Coronary artery (tissue), 2 donors: ENCODE results near the gene ZNF670.

Source experiments
- DNase-seq: peaks from one replicate; pipeline ENCODE4 v3.0.0-alpha.2; 2017; ENCODE audit warnings: low spot score
- H3K27ac ChIP-seq, 2 donors: fragments of 200-600 bp; sonication (generic); one replicate each; pipeline ENCODE4 v1.5.1; 2016 to 2019
- H3K4me3 ChIP-seq: fragments of 200-600 bp; sonication (generic); 2 replicates; pipeline ENCODE4 v1.5.1; 2016; ENCODE audit warnings: mild to moderate bottlenecking, moderate library complexity
- TF ChIP-seq, protein P1 (sequence below): fragments of 200-600 bp; sonication (generic); IDR thresholded peaks from one replicate; pipeline ENCODE4 v1.5.1; 2019; ENCODE audit warnings: antibody characterized with exemption

ZNF670 gene

DNA sequence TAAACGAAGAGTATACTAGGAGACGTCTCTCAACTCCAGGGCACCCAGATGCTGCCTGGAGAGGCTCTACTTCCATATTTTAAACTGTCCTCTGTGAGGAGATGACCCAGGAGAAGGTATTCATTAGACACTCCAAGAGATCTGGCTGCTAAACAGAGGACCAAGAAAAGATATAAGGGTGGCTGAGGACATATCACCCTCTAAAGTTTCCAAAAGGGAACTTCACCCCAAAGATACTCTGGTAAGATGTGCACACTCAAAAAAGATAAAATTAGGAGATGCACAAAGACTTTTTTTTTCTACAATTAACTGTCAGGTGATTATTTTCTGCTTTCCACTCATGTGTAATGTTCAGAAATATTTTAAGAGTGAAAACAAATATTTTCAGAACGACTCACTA lies 1.4 kb downstream of the ZNF670 start:
- no peak for DNase-seq
- TF ChIP-seq, protein P1, sequence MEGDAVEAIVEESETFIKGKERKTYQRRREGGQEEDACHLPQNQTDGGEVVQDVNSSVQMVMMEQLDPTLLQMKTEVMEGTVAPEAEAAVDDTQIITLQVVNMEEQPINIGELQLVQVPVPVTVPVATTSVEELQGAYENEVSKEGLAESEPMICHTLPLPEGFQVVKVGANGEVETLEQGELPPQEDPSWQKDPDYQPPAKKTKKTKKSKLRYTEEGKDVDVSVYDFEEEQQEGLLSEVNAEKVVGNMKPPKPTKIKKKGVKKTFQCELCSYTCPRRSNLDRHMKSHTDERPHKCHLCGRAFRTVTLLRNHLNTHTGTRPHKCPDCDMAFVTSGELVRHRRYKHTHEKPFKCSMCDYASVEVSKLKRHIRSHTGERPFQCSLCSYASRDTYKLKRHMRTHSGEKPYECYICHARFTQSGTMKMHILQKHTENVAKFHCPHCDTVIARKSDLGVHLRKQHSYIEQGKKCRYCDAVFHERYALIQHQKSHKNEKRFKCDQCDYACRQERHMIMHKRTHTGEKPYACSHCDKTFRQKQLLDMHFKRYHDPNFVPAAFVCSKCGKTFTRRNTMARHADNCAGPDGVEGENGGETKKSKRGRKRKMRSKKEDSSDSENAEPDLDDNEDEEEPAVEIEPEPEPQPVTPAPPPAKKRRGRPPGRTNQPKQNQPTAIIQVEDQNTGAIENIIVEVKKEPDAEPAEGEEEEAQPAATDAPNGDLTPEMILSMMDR, result no peak
- H3K4me3 ChIP-seq, result peak overlapping the region; percentile 87
- no peak overlapping the region for H3K27ac ChIP-seq

DNA sequence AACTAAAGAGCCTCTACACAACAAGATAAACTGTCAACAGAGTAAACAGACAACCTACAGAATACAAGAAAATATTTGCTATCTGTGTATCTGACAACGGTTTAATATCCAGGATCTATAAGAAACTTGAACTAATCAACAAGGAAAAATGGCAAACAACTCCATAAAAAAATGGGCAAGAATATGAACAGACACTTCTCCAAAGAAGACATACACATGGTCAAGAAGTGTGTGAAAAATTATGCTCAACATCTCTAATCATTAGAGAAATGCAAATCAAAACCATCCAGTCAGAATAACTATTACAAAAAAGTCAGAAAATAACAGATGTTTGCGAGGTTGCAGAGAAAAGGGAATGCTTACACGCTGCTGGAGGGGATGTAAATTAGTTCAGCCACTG lies 8.0 kb downstream of the ZNF670 start:
- Histone ChIP-seq H3K4me3 (no peak overlapping the region), H3K27ac (no peak overlapping the region)
- DNase-seq, result no peak
- TF ChIP-seq, protein P1, result no peak

DNA sequence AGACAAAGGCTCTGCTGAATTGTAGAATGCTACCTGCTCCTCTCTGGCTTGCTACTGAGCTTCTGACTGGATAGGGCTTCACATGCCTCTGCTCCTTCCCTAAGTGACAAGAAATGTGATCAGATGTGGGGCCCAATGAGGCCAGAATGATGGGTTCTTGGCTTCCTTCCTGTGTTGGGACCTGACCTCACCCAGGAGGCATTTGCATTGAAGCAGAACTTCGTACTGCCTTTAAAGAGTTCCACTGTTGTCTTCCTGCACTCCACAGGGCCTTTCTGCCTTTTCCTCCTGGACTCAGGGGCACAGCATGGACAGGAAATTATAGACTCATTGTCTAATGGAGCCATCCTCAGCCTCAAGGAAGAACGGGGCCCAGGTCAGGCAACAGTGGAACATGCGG lies 14.3 kb downstream of the ZNF670 start:
- TF ChIP-seq, protein P1, result no peak
- no peak for DNase-seq
- Histone ChIP-seq H3K4me3 (no peak overlapping the region), H3K27ac (no peak overlapping the region)

DNA sequence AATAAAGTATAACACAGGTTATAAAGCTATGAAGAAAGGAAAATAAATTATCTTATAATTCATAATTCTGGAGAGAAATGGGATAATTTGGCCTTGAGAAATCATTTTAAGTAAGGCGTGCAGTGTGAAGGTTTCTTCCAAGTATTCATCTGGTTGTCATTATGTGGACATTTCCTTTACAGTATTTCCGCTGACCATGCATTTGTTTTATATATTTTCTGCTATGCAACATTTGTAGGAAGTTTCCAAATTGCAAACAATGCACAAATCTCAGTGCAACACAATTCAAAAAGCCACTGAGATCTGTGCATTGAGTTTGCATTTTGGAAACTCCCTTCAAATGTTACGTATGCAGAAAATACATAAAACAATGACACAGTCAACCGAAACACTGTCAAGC lies 17.8 kb downstream of the ZNF670 start:
- H3K27ac ChIP-seq, result no peak overlapping the region
- TF ChIP-seq, protein P1, result no peak
- DNase-seq, result no peak
- no peak overlapping the region for H3K4me3 ChIP-seq

DNA sequence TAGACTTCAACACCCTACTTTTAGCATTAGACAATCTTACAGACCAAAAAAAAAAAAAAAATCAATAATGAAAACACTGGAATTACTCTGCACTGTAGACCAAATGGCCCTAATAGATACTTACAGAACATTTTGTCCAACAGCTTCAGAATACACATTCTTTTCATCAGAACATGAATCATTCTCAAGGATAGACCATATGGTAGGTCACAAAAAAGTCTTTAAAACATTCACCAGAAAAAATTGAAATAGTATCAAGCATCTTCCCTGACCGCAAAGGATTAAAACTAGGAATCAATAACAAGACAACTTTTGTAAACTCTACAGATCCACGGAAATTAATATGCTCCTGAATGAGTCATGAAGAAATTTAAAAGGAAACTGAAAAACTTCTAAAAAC lies 22.5 kb downstream of the ZNF670 start:
- no peak overlapping the region for H3K4me3 ChIP-seq
- TF ChIP-seq, protein P1, result no peak
- no peak overlapping the region for H3K27ac ChIP-seq
- no peak for DNase-seq

DNA sequence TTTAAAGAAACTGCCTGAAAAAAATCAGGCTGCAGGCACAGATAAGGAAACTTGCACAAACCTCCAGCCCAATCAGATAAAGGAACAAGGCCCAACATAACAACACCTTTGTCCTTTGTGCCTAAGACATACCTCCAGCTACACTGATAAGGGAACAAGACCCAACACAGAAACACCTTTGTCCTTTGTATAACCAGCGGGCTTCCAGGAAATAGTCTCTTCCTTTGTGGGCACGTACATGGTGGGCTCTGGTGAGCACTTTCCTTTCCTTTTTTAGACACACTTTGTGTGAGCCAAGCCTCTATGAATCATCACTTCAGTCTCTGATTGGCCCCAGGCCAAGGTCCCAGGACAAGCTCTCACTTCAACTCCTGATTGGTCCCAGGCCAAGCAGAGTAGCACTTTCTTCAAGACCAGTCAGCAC lies 23.6 kb downstream of the ZNF670 start:
- DNase-seq, result no peak
- Histone ChIP-seq H3K27ac (no peak overlapping the region), H3K4me3 (no peak overlapping the region)
- TF ChIP-seq, protein P1, result no peak

DNA sequence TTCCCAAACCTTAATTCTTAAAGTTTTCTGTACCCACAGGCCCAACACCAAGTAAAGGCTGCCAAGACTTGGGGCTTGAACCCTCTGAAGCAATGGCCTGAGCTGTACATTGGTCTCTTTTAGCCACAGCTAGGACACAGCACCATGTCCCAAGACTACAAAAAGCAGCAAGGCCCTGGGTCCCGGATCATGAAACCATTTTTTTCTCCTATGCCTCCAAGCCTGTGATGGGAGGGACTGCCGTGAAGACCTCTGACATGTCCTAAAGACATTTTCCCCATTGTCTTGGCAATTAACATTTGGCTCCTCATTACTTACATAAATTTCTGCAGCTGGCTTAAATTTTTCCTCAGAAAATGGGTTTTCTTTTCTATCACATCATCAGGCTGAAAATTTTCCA lies 30.9 kb downstream of the ZNF670 start:
- TF ChIP-seq, protein P1, result no peak
- DNase-seq, result no peak
- no peak overlapping the region for H3K27ac ChIP-seq
- H3K4me3 ChIP-seq, result no peak overlapping the region
